SH-SY5Y (cell line): ENCODE data around the gene ACTN4.

ENCODE experiments used
- GATA2 ChIP-seq: IDR thresholded peaks from 2 replicates; pipeline ENCODE4 v1.6.1; 2011; ENCODE audit warnings: mild to moderate bottlenecking, low read depth, low read length
- GATA3 ChIP-seq: IDR thresholded peaks from 2 replicates; pipeline ENCODE4 v1.6.1; 2011; ENCODE audit warnings: low read depth, mild to moderate bottlenecking, low read length, moderate library complexity

- no peak for TF ChIP-seq GATA3
- TF ChIP-seq GATA2: no peak
These were observed 32.4 kb upstream of the ACTN4 start for GRCh38 chr19:38615007-38615581.
